Liver (tissue), 9 donors: Measurements from ENCODE around the gene PDE3A. TPM values are rescaled to one million over a fixed set of nuclear protein-coding genes. Genes with fewer than 3 reads are reported as not detected.

Source experiments
- DNase-seq: peaks from one replicate; pipeline ENCODE4 v3.0.0-alpha.2; 2017; ENCODE audit warnings: low spot score
- H3K27ac ChIP-seq, 2 donors: one replicate each; pipeline ENCODE4 v1.7.0; 2013; ENCODE audit warnings: inconsistent platforms in 2 of 2, low read length in 2 of 2, control low read depth in 1 of 2, low read depth in 1 of 2, mild to moderate bottlenecking in 1 of 2
- H3K27me3 ChIP-seq, 4 donors: one replicate each; pipeline versions ENCODE4 v1.6.1 to v1.7.0; 2013; ENCODE audit warnings: low read length in 3 of 4, inconsistent platforms in 1 of 4, mild to moderate bottlenecking in 1 of 4, moderate library complexity in 1 of 4; ENCODE audit not compliant: control insufficient read depth in 4 of 4, insufficient read depth in 4 of 4
- H3K36me3 ChIP-seq, 4 donors: one replicate each; pipeline versions ENCODE4 v1.6.1 to v1.7.0; 2013; ENCODE audit warnings: low read length in 3 of 4, mild to moderate bottlenecking in 3 of 4, low read depth in 1 of 4, moderate library complexity in 1 of 4; ENCODE audit not compliant: control insufficient read depth in 4 of 4, insufficient read depth in 3 of 4
- H3K4me1 ChIP-seq, 4 donors: one replicate each; pipeline versions ENCODE4 v1.6.1 to v1.7.0; 2013; ENCODE audit warnings: low read length in 3 of 4, mild to moderate bottlenecking in 3 of 4, moderate library complexity in 1 of 4; ENCODE audit not compliant: control insufficient read depth in 4 of 4, insufficient read depth in 4 of 4
- H3K4me3 ChIP-seq, 3 donors: one replicate each; pipeline versions ENCODE4 v1.6.1 to v1.7.0; 2013; ENCODE audit warnings: low read length in 3 of 3, control low read depth in 1 of 3, low read depth in 1 of 3, mild to moderate bottlenecking in 1 of 3
- H3K9ac ChIP-seq, 2 donors: one replicate each; pipeline ENCODE4 v1.7.0; 2013; ENCODE audit warnings: low read length in 2 of 2, mild to moderate bottlenecking in 2 of 2, moderate library complexity in 2 of 2, control low read depth in 1 of 2, low read depth in 1 of 2
- H3K9me3 ChIP-seq, 4 donors: one replicate each; pipeline versions ENCODE4 v1.6.1 to v1.7.0; 2013; ENCODE audit warnings: low read length in 3 of 4; ENCODE audit not compliant: control insufficient read depth in 4 of 4
- ATF3 ChIP-seq: IDR thresholded peaks from 2 replicates; pipeline ENCODE4 v1.6.1; 2016; ENCODE audit warnings: antibody characterized with exemption
- CTCF ChIP-seq: fragments of 150-350 bp; IDR thresholded peaks from 2 replicates; pipeline ENCODE4 v1.5.1; 2017; ENCODE audit warnings: improper control_type of control experiment, low read depth, low read length; ENCODE audit not compliant: missing input control
- FOXA1 ChIP-seq: IDR thresholded peaks from 2 replicates; pipeline ENCODE4 v1.6.1; 2016; ENCODE audit warnings: antibody characterized with exemption
- FOXA2 ChIP-seq: IDR thresholded peaks from 2 replicates; pipeline ENCODE4 v1.6.1; 2016; ENCODE audit warnings: antibody characterized with exemption
- GABPA ChIP-seq, 2 donors: IDR thresholded peaks in 1 of 2; conservative IDR thresholded peaks in 1 of 2; 2 replicates each; pipeline ENCODE4 v1.6.1; 2016; ENCODE audit warnings: antibody characterized with exemption in 2 of 2, mild to moderate bottlenecking in 1 of 2, moderate library complexity in 1 of 2
- HNF4A ChIP-seq, 2 donors: conservative IDR thresholded peaks; 2 replicates each; pipeline ENCODE4 v1.6.1; 2016; ENCODE audit warnings: antibody characterized with exemption in 2 of 2, mild to moderate bottlenecking in 2 of 2
- HNF4G ChIP-seq: IDR thresholded peaks from 2 replicates; pipeline ENCODE4 v1.6.1; 2016; ENCODE audit warnings: antibody characterized with exemption
- JUND ChIP-seq, 2 donors: IDR thresholded peaks; 2 replicates each; pipeline ENCODE4 v1.6.1; 2016; ENCODE audit warnings: antibody characterized with exemption in 2 of 2
- NR2F2 ChIP-seq: IDR thresholded peaks from 2 replicates; pipeline ENCODE4 v1.6.1; 2016; ENCODE audit warnings: antibody characterized with exemption
- RAD21 ChIP-seq, 2 donors: IDR thresholded peaks; 2 replicates each; pipeline ENCODE4 v1.6.1; 2016; ENCODE audit warnings: antibody characterized with exemption in 2 of 2, mild to moderate bottlenecking in 2 of 2
- SP1 ChIP-seq: IDR thresholded peaks from 2 replicates; pipeline ENCODE4 v1.6.1; 2018; ENCODE audit warnings: antibody characterized with exemption, mild to moderate bottlenecking
- TAF1 ChIP-seq: conservative IDR thresholded peaks from 2 replicates; pipeline ENCODE4 v1.6.1; 2016; ENCODE audit warnings: antibody characterized with exemption, mild to moderate bottlenecking
- ZBTB33 ChIP-seq: IDR thresholded peaks from 2 replicates; pipeline ENCODE4 v1.6.1; 2016; ENCODE audit warnings: antibody characterized with exemption
- WGBS: extraction: QIAGEN DNeasy Blood & Tissue Kit; methylation state at CpG from one replicate; pipeline ENCODE4 v1.1.7; 2013; 5-methylcytosine and 5-hydroxymethylcytosine counted together
- polyA plus RNA-seq, 2 donors: library from polyadenylated mRNA; stranded (reverse) in 1 of 2; unstranded in 1 of 2; fragments of 200-250 nt in 1 of 2; fragments of >200 nt in 1 of 2; fragmentation: Nextera tagmentation in 1 of 2; extraction: Ambion mirVana in 1 of 2; gene quantifications; one replicate each; pipeline versions ENCODE4 v1.2.1 to v1.2.3, GENCODE V29; 2013 to 2015
- total RNA-seq, 2 donors: library from RNA; depleted of rRNA; stranded (reverse); fragments of >200 nt; gene quantifications; one replicate each; pipeline ENCODE4 v1.2.3, GENCODE V29; 2014
- donor health status: healthy.
- donor health status: healthy.
- donor health status: healthy.
- donor health status: healthy.
- donor health status: healthy.

The PDE3A gene
- total and polyA plus RNA-seq, 4 donors: 0.50 to 3.8 (median 2.2) TPM

GRCh38 chr12:20370866-20371519 is 2.7 kb downstream of the PDE3A start:
- no peak for TF ChIP-seq SP1
- no peak for TF ChIP-seq ZBTB33
- TF ChIP-seq GABPA (IDR thresholded peaks at IDR 0.05 in 1 of 2, conservative IDR thresholded peaks at IDR 0.05 in 1 of 2): no peak
- no peak for TF ChIP-seq JUND (IDR thresholded peaks at IDR 0.05)
- TF ChIP-seq HNF4A (conservative IDR thresholded peaks at IDR 0.05): no peak
- TF ChIP-seq NR2F2: no peak
- H3K27me3 ChIP-seq: peaks cover 0 to 17% (median 5%) of the 10 kb centered on the region in 4 donors
- H3K9ac ChIP-seq: no peak overlapping the region
- H3K9me3 ChIP-seq: no peaks in the 10 kb centered on the region
- peak overlapping the region in 1 of 2 donors; percentile 51 for H3K27ac ChIP-seq
- peaks cover 0 to 25% (median 21%) of the 10 kb centered on the region in 4 donors for H3K4me1 ChIP-seq
- WGBS: 37% methylated on average over 5 of the region's 5 CpGs
- peak overlapping the region in 1 of 3 donors; percentile 17 for H3K4me3 ChIP-seq
- H3K36me3 ChIP-seq: no peaks in the 10 kb centered on the region
- DNase-seq: no peak

GRCh38 chr12:20372326-20373096 is 4.2 kb downstream of the PDE3A start:
- no peak for DNase-seq
- H3K36me3 ChIP-seq: no peaks in the 10 kb centered on the region
- no peak overlapping the region for H3K9ac ChIP-seq
- H3K27ac ChIP-seq: no peak overlapping the region
- H3K9me3 ChIP-seq: no peaks in the 10 kb centered on the region
- H3K4me1 ChIP-seq: peaks cover 0 to 25% (median 21%) of the 10 kb centered on the region in 4 donors
- 39% methylated on average over 3 of the region's 3 CpGs for WGBS
- H3K4me3 ChIP-seq: no peak overlapping the region
- H3K27me3 ChIP-seq: peaks cover 0 to 17% (median 5%) of the 10 kb centered on the region in 4 donors
- TF ChIP-seq NR2F2 (no peak), SP1 (no peak), ZBTB33 (no peak), ATF3 (no peak), CTCF (no peak), GABPA (IDR thresholded peaks at IDR 0.05 in 1 of 2, conservative IDR thresholded peaks at IDR 0.05 in 1 of 2) (no peak), JUND (IDR thresholded peaks at IDR 0.05) (no peak), FOXA2 (no peak), TAF1 (no peak), HNF4G (no peak), FOXA1 (no peak), RAD21 (IDR thresholded peaks at IDR 0.05) (no peak)
